ENCODE data around the gene GRM1.
"Not testable (repeated sequence)": the region's sequence is repeated elsewhere in the genome, so short reads cannot be mapped to it uniquely, and the experiment has no call there.

Gene GRM1

GRCh38 chr6:146260886-146261285 is 232.0 kb downstream of the GRM1 start:
- no peak overlapping the region for H3K4me3 ChIP-seq (ENCODE audit: control insufficient read depth, low read depth, low read length)
- DNase-seq (ENCODE audit: low read depth), result no peak
- TF ChIP-seq CTCF (IDR thresholded peaks at IDR 0.05; ENCODE audit: control insufficient read depth, insufficient read depth, low read depth, low read length, missing control alignments), result no peak

GRCh38 chr6:146265056-146265455 is 236.2 kb downstream of the GRM1 start:
- TF ChIP-seq CTCF (IDR thresholded peaks at IDR 0.05; ENCODE audit: control insufficient read depth, insufficient read depth, low read depth, low read length, missing control alignments), result no peak
- H3K4me3 ChIP-seq (ENCODE audit: control insufficient read depth, low read depth, low read length), result no peak overlapping the region
- no peak for DNase-seq (ENCODE audit: low read depth)

GRCh38 chr6:146267447-146267846 is 238.6 kb downstream of the GRM1 start:
- H3K4me3 ChIP-seq (ENCODE audit: control insufficient read depth, low read depth, low read length), result no peak overlapping the region

DNA sequence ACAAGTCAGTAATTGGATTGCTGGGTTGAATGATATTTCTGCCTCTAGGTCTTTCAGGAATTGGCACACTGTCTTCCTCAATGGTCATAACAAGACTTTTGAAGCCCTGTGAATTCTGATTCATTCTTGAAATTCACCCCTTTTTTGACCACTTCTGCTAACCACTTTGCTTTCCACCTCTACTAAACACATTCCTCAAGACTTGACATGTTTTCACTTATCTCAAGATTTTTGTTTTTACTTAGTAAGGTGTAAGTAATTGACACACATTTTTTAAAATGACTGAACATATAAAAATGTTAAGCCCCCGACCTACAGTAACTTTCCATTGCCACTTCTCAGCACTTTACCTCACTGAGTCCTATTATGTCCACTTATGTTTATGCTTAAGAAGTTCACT is 239.1 kb downstream of the GRM1 start:
- TF ChIP-seq CTCF (IDR thresholded peaks at IDR 0.05; ENCODE audit: control insufficient read depth, insufficient read depth, low read depth, low read length, missing control alignments), result no peak

More at GRCh38 chr6:146267447-146267846, 238.6 kb downstream of the GRM1 start:
- DNase-seq (ENCODE audit: low read depth), result no peak
- no peak for TF ChIP-seq CTCF (IDR thresholded peaks at IDR 0.05; ENCODE audit: control insufficient read depth, insufficient read depth, low read depth, low read length, missing control alignments)

GRCh38 chr6:146269482-146269881 is 240.6 kb downstream of the GRM1 start:
- H3K4me3 ChIP-seq (ENCODE audit: control insufficient read depth, low read depth, low read length), result no peak overlapping the region
- DNase-seq (ENCODE audit: low read depth), result no peak
- no peak for TF ChIP-seq CTCF (IDR thresholded peaks at IDR 0.05; ENCODE audit: control insufficient read depth, insufficient read depth, low read depth, low read length, missing control alignments)

More for the DNA sequence above, 239.1 kb downstream of the GRM1 start:
- H3K4me3 ChIP-seq (ENCODE audit: control insufficient read depth, low read depth, low read length), result no peak overlapping the region
- no peak for DNase-seq (ENCODE audit: low read depth)

GRCh38 chr6:146271163-146271562 is 242.3 kb downstream of the GRM1 start:
- peak; percentile 20 for DNase-seq (ENCODE audit: low read depth)
- not testable (repeated sequence) for H3K4me3 ChIP-seq (ENCODE audit: control insufficient read depth, low read depth, low read length)

GRCh38 chr6:146273490-146273889 is 244.6 kb downstream of the GRM1 start:
- no peak for DNase-seq (ENCODE audit: low read depth)
- TF ChIP-seq CTCF (IDR thresholded peaks at IDR 0.05; ENCODE audit: control insufficient read depth, insufficient read depth, low read depth, low read length, missing control alignments), result no peak
- H3K4me3 ChIP-seq (ENCODE audit: control insufficient read depth, low read depth, low read length), result no peak overlapping the region
